GM21515 (cell line): ENCODE data around the gene BRI3BP.
A peak's percentile ranks its signal among the peaks of the same experiment; 100 is the strongest.

Experiments
- ATAC-seq: cut with Tn5 transposase; IDR thresholded peaks from one replicate; pipeline ENCODE4 v1.9.1; 2021; ENCODE audit not compliant: unreplicated experiment

BRI3BP gene

DNA sequence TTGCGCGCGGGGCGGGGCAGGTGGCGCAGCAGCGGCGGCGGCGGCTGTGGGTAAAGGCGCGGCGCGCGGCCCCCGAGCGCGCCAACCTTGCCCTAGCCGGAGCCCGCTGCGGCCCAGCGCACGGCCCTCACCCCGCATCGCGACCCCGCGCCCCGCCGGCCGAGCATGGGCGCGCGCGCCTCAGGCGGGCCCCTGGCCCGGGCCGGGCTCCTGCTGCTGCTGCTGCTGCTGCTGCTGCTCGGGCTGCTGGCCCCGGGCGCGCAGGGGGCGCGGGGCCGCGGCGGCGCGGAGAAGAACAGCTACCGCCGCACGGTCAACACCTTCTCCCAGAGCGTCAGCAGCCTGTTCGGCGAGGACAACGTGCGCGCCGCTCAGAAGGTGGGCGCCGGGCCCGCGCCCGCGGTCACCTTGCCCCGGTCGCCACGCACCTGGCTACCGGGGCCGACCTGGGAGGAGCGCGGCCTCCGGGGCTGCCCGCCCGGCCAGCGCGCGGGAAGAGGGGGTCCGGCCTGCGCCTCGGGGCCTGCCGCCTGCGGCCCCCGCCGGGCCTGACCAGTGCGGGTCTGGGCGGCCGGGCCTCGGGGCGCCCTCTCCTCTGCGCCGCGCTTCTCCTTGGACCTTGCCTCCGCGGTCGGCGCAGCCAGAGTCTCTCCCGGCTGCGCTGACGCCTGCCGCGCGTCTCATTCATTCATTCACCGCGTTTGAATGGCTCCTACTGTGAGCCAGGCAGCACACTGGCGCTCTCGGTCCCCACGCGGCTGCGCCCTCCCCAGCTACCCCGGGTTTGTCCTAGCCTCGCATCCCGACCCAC lies at the start of gene BRI3BP:
TSS of gene BRI3BP (plus strand) at position 20 of the 811 bp plus-strand sequence. CDS start at position 166, 146 bp downstream.
- ATAC-seq, result peak; percentile 47

DNA sequence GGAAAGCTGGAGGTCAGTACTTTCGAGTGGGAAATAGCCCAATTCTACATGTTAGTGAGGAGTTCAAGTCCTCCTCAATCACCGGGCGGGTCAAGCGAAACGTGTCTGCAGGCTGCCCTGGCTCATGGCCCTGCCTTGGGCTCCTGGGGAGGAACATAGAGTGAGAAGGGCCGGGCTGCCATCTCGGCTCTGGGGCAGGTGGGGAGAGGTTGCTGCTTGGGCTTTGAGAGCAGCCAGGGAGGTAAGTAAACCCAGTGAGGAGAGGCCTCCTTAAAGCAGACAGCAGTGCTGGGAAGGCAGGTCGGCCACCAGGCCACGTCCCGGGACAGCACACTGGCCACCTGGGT lies 47.0 kb upstream of the BRI3BP start:
- ATAC-seq, result no peak

DNA sequence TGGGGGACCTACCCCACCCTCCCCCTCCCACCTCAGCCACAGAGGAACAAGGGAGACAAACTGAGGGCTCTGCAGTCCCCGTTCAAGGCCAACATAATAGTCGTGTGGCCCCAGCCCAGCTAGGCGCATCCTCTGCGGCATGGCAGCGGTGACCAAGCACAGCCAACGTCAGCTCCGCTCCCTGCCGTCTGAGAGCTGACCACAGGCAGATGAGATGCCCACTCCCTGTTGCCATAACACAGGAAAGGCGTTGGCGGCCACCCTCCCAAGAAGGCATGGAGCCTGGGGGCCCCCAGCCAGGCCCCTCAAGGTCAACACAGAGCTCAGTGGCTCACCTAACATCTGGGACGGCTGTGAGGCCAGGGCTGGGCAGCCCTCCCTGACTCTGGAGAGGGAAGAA lies 46.4 kb upstream of the BRI3BP start:
- no peak for ATAC-seq

GRCh38 chr12:124947561-124948398 lies 45.7 kb upstream of the BRI3BP start:
- no peak for ATAC-seq

DNA sequence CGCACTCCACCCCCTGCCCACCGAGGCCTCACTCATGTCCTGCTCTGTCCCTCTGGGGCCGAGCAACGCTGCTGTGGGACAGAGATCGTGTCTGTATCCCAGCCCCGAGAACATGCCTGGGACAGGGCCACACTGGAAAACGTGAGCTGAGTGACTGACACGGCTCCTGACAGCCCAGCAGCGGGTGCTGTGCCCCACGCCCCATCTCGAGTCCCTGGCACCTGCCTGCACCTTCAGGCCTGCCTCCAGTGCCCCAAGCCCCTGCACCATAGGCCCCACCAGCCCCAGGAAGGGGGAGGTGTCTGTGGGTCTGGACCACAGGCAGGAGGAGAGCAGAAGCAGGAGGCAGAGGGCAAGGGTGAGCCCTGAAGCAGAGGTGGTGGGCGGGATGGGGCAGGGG lies 44.4 kb upstream of the BRI3BP start:
- ATAC-seq, result no peak

- no peak for ATAC-seq
Measured at GRCh38 chr12:124949779-124950728, 43.4 kb upstream of the BRI3BP start.

GRCh38 chr12:124952295-124952694 lies 41.1 kb upstream of the BRI3BP start:
- no peak for ATAC-seq

DNA sequence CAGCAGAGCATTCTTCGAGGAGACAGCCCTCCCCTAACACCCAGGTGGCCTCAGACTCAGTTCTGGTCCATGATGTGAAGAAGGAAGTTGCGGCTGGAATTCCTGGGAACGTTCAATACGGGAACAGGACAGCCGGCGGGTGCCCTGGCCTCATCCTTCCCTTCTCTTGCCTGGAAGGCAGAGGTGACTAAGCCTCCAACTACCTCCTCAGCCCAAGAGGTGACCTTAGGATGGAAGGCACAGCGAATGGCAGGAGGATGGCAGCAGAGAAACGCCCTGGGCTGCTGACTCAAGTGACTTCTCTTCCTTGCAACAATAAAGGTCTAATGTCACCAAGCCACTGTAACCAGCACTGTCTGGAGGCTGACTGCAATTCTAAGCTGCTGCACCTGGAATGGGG lies 40.6 kb upstream of the BRI3BP start:
- ATAC-seq, result no peak

DNA sequence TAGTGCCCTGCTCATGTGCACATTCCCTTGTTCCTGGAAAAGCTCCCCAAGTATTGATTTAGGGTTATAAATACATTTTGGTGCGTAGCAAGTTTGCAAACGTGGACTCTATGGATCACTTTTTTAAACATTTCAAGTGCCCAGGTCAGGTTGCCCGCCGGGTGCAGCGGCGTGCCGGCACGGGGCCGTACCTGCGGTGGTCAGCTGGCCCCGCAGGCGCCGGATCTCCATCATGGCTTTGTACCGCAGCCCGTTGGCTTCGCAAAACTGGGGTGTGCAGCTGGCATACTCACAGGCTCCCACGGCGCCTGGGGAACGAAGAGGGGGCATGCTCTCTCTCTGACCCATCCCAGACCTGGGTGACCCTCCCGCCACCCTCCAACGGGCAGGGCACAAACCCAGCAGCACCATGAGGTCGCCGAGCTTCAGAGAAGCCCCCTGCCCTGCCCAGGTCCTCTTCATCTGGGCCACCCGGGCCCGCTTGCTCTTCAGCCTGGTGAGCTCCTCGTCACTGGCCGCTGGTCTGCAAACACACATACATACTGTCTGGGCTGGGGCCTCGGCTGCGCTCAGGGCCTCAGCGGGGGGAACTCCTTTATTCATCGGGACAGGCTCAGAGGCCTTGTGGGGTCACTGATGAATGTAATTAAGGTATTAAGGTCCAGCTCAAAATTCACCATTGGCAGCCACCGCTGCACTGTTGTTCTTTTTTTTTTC lies 39.6 kb upstream of the BRI3BP start:
- no peak for ATAC-seq

DNA sequence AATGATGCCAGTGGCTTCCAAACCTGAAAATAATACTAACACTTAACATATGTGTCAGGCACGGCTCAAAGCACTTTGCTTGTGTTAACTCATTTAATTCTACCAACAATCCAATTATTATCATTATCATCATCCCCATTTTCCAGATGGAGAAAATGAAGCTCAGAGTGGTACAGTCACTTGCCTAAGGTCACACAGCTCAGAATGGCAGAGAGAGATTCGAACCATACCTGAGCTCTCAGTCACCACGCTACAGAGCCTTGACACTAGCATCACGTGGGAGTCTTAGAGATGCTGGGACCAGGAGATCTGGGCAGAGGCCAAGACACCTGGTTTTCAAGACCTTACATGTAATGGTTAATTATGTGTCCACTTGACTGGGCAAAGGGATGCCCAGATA lies 38.7 kb upstream of the BRI3BP start:
- no peak for ATAC-seq

DNA sequence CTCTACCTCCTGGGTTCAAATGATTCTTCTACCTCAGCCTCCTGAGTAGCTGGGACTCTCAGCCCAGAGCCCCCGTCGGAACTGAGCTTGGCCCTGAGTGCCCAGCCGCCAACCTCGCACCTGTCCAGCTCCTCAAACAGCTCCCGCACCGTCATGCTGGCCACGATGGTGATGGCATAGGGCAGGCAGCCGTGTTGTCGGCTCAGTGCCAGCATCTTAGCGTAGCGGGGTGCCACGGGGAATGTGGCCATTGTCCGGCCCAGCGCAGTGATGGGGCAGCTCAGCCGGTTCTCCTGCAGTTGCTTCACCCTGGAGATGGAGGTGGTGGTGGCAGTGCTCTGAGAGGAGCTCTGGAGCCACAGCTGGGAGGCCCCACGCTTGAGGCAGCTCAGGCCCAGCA lies 36.9 kb upstream of the BRI3BP start:
- ATAC-seq, result no peak

DNA sequence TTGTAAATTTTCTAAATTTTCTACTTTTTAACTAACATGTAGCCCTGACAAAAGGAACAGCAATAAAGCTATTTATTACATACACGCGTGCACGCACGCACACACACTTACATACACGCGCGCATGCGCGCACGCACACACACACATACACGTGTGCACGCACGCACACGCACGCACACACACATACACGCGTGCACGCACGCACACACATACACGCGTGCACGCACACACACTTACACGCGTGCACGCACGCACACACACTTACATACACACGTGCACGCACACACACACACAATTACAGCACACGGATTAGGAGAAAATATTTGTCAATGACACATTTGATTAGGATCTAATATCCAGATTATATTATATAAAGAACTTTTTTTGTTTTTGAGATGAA lies 32.4 kb upstream of the BRI3BP start:
- ATAC-seq, result no peak

DNA sequence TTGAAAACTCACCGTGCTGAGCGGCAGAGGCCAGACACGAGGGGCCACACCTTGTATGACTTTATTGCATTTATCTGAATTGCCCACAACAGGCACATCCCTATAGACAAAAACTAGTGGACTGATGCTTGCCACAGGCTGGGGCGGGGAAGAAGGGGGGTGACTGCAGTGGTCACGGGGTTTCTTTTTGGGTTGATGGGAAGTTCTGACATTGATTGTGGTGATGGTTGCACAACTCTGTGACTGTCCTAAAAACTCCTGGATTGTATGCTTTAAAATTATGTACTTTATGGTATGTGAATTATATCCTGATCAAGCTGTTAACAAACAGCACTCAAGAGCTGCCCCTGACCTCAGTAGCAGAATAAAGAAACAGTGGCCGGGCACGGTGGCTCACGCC lies 30.2 kb upstream of the BRI3BP start:
- ATAC-seq, result no peak

GRCh38 chr12:124964251-124964650 lies 29.2 kb upstream of the BRI3BP start:
- ATAC-seq, result no peak

DNA sequence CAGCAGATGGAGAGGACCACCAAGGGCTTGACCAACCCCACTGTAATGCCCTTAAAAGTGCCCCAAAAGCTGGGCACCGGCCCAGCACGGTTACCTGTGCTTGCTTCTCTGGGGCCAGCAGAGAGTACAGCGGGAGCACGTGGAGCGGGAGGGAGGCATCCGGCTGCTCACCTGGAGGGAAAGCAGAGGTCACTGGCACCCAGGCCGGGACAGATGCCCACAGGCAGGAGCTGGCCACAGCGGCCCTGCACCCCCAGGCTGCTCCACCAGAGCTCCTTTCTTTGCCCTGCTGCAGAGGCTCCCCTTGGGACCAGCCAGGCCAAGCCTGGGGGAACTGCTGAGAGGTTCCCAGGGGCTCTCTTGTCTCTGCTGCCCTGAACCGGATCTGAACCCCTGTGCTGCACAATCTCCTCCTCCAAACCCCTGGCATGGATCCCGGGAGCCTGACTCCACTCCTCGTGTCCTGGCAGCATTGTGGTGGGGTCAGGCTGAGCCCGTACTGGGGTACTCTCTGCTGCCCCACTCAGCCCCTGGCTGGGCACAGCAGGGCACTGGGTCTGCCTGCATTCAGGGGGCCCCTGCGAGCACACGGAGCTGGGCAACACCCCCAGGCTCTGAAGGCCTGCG lies 28.5 kb upstream of the BRI3BP start:
- no peak for ATAC-seq

DNA sequence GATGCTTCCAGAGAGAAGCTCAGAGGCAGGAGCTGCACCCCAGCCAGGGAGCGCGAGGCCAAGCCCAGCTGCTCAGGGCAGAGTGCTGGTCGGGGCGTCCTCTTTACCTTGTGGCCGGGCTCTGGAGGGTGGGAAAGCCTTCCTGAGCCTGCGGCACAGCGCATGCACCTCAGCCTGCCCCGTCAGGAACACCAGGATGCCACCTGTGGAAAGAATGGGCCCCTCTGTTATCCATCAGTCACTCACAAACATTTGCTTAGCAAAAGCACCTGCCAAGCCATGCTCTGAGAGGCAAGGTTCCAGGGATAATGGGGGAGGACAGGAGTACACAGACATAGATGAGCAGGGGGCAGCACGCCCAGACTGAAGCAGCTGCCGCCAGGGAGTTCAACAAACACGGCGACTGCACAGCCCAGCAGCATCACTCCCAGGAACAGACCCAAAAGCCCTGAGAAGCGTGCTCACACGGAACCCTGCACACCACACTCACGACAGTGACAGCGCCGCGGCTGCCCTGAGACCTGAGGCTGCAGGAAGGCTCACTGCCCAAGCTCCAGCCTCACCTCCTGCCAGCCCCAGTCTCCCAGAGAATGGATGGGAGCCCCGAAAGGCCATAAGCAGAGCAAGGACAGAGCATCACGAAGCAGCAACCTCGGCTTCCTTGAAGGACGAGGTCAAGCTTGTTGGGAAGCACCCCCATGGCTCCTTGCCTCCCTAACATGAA lies 26.3 kb upstream of the BRI3BP start:
- no peak for ATAC-seq

- ATAC-seq, result no peak
Measured at GRCh38 chr12:124968656-124969055, 24.8 kb upstream of the BRI3BP start.

DNA sequence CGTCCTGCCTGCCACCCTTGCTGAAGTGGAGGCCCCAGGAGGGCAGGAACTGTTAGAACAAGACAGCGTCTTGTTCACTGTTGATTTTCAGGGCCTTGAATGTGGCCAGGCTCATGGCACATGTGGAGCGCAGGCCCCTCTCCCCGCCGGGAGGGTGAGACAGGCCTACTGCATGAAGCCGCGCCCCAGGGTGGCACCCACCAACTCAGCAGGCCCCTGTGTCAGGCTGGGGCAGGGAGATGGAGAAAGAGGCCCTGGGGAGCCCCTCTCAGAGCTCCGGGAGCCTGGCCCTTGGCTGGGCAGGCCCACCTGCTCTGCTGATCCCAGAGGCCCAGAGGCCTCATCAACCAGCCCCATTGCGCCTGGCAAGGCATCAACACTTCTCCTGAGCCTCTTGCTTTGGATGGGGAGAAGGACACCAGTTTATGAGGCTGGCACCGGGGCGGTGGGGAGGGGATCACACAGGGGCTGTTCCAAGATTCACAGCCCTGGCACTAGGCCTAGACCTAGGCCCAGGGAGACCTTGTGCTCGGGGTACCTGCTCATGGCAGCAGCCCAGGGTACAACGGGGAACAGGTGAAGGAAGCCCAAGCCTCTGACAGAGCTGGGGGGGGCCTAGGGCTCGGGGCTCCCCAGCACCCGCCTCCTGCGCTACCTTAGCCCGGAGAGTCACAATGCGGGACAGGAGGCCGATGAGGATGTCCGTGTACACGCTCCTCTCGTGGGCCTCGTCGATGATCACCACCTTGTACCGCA lies 22.6 kb upstream of the BRI3BP start:
- ATAC-seq, result no peak

GRCh38 chr12:124971603-124972002 lies 21.8 kb upstream of the BRI3BP start:
- ATAC-seq, result no peak
